Heart left ventricle (tissue), 13 donors: ENCODE data around the gene SUSD6.

Source experiments
- CTCF ChIP-seq, 12 donors: fragments of 200-600 bp; sonication (generic) in 4 of 12; IDR thresholded peaks; one replicate each; pipeline versions ENCODE4 v1.5.0 to v1.8.0; 2018 to 2022; ENCODE audit warnings: antibody characterized with exemption in 12 of 12, mild to moderate bottlenecking in 5 of 12
- POLR2A ChIP-seq, 2 donors: fragments of 450-650 bp; IDR thresholded peaks; one replicate each; pipeline ENCODE4 v1.6.1; 2017; ENCODE audit warnings: antibody characterized with exemption in 2 of 2, mild to moderate bottlenecking in 2 of 2, moderate library complexity in 2 of 2
- donor health status: ischemic (EF 13 %, LVEDD 7.1; RV severe dilation, severe dysfunction).
- donor health status: DM: no; HTN: yes; CAD: no.
- donor health status: DM: no; HTN: no; CAD: no.
- donor health status: ischemic (EF 25% LVEDD 6.9; RV normal size, moderate dysfunction).
- donor health status: ischemic (EF 25% LVEDD 5.7; RV mildly dilated, moderate dysfunction).
- donor health status: ischemic (EF 35%, LVEDD 5.7; RV mildly dilated, moderate dysfunction).
- donor health status: nonischemic (EF 11% LVEDD 7.7; RV severe dilation, severe dysfunction).
- donor health status: DM: yes; HTN: yes; CAD: no.
- donor health status: PGD.
- donor health status: ischemic (EF 29% LVEDD 5.4; RV normal size, mild dysfunction).
- donor health status: nonischemic (EF 23%, LVEDD 6.1; RV moderate dilation, normal function).

- TF ChIP-seq CTCF (IDR thresholded peaks at IDR 0.05) (no peak), POLR2A (IDR thresholded peaks at IDR 0.05) (no peak)
These were observed 39.2 kb upstream of the SUSD6 start for GRCh38 chr14:69572030-69572840.
